Parathyroid adenoma (tissue), 2 donors: ENCODE measurements around the gene STK4.

Experiments used
- H2AFZ ChIP-seq: fragments of 300-600 bp; sonication (generic); one replicate; pipeline ENCODE4 v1.7.0; 2017; ENCODE audit warnings: antibody characterized with exemption, mild to moderate bottlenecking
- H3K27ac ChIP-seq: fragments of 300-600 bp; sonication (generic); one replicate; pipeline ENCODE4 v1.7.0; 2017
- H3K27me3 ChIP-seq: fragments of 300-600 bp; sonication (generic); one replicate; pipeline ENCODE4 v1.7.0; 2017; ENCODE audit warnings: low read length; ENCODE audit not compliant: control insufficient read depth, insufficient read depth
- H3K36me3 ChIP-seq: fragments of 300-600 bp; sonication (generic); one replicate; pipeline ENCODE4 v1.7.0; 2017; ENCODE audit warnings: low read length; ENCODE audit not compliant: control insufficient read depth, insufficient read depth
- H3K4me1 ChIP-seq: fragments of 300-600 bp; sonication (generic); one replicate; pipeline ENCODE4 v1.7.0; 2017; ENCODE audit warnings: control low read depth
- H3K4me2 ChIP-seq: fragments of 300-600 bp; sonication (generic); one replicate; pipeline ENCODE4 v1.7.0; 2017; ENCODE audit warnings: low read length
- H3K4me3 ChIP-seq: fragments of 300-600 bp; sonication (generic); one replicate; pipeline ENCODE4 v1.7.0; 2017; ENCODE audit warnings: low read depth, low read length
- H3K79me2 ChIP-seq: fragments of 300-600 bp; sonication (generic); one replicate; pipeline ENCODE4 v1.7.0; 2017; ENCODE audit warnings: control low read depth
- H3K9ac ChIP-seq: fragments of 300-600 bp; sonication (generic); one replicate; pipeline ENCODE4 v1.7.0; 2017; ENCODE audit warnings: mild to moderate bottlenecking
- H3K9me3 ChIP-seq: fragments of 300-600 bp; sonication (generic); one replicate; pipeline ENCODE4 v1.7.0; 2017; ENCODE audit warnings: low read length; ENCODE audit not compliant: control insufficient read depth
- CTCF ChIP-seq: fragments of 300-600 bp; sonication (generic); IDR thresholded peaks from one replicate; pipeline ENCODE4 v1.7.0; 2017; ENCODE audit warnings: antibody characterized with exemption, mild to moderate bottlenecking
- donor health status: primary hyperparathyroidism.

The STK4 gene

DNA sequence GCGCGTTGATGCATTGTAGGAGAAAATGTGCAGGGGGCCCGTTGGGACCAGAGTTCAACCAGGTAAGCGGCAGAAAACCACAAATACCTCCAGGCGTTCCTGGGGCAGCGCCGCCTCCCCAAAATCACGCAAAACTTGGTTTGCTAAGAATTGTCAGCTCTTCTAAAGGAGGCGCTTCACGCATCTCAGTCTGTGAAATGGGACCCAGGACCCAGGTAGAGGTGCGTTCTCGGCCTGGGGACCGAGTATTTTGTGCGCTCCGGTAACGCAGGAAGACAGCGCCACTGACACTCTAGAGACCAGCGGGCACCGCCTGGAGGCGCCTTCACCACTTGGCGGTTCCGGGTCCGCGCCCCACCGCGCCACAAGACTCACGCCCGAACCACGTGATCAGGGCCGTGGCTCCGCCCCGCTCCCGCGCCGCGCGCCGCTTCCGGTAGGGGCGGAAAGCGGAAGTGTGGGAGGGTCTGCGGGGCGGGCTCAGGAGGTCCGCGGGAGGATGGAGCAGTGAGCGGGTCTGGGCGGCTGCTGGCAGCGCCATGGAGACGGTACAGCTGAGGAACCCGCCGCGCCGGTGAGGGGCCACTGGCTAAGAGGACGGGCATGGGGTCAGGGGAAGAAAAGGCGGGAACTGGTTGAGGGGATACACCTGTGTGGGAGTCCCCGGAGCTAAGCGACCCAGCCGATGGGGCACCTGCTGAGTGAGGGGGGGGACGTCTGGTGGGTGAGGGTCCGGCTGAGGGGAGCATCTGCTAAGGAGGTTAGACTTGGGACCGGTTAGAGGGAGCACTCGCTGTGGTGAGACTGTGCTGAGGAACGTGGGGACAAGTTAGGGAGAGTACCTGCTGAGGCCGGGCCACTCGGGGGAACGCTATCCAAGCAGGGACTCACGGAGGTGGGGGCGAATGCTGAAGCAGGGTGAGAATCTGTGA is at the start of gene STK4:
TSS of gene STK4 (plus strand) at position 483 of the 932 bp plus-strand sequence. CDS start at position 540, 57 bp downstream.
- TF ChIP-seq CTCF = peak; percentile 56
- Histone ChIP-seq H3K4me2 (peak within 1 kb of the TSS; percentile 92), H3K4me3 (peak within 1 kb of the TSS; percentile 91), H3K27ac (peak within 1 kb of the TSS; percentile 30), H3K9me3 (no peaks in the 10 kb centered on the region), H3K27me3 (no peaks in the 10 kb centered on the region), H3K9ac (peak within 1 kb of the TSS; percentile 25), H2AFZ (peak within 1 kb of the TSS; percentile 79), H3K79me2 (no peaks in the 10 kb centered on the region), H3K4me1 (peaks cover 6% of the 10 kb centered on the region), H3K36me3 (no peaks in the 10 kb centered on the region)

DNA sequence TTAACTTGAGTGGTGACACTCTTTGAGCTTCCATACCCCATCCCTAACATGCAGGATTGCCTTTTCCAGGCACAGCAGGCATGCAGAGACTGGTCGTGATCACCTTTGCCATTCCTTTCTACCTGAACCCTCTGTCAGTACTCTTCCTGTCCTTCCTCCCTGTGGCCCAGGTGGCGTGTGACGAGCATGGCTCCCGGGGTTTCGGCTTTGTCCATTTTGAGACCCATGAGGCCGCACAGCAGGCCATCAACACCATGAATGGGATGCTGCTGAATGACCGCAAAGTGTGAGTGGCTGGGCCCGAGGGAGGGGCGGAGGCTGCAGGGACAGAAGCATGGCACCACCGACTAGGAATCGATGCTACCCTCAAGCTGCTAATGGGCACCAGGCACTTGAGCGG is 49.7 kb upstream of the STK4 start:
- Histone ChIP-seq H3K79me2 (no peaks in the 10 kb centered on the region), H3K4me1 (no peaks in the 10 kb centered on the region), H3K27me3 (no peaks in the 10 kb centered on the region), H3K36me3 (no peaks in the 10 kb centered on the region), H3K27ac (no peak overlapping the region), H3K4me3 (no peak overlapping the region), H3K9me3 (no peaks in the 10 kb centered on the region), H2AFZ (no peak overlapping the region), H3K4me2 (no peak overlapping the region), H3K9ac (no peak overlapping the region)
- no peak for TF ChIP-seq CTCF

DNA sequence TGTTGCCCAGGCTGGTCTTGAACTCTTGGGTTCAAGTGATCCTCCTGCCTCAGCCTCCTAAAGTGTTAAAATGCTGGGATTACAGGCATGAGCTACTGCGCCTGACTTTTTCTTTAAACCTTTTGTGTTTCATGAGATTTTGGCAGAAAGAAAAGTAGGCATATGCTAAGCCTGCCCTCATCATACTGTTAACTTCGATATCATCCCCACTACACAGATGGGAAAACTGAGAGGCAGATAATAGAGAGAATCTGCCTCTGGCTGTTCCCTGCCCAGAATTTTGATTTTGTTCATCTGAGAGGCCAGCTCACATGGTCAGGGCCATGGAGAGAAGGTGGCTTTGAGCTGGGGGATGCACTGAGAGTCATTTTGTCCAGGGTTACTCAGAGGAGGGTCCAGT is 48.9 kb upstream of the STK4 start:
- Histone ChIP-seq H3K27me3 (no peaks in the 10 kb centered on the region), H3K36me3 (no peaks in the 10 kb centered on the region), H3K4me2 (no peak overlapping the region), H3K79me2 (no peaks in the 10 kb centered on the region), H3K4me3 (no peak overlapping the region), H2AFZ (no peak overlapping the region), H3K27ac (no peak overlapping the region), H3K4me1 (no peaks in the 10 kb centered on the region), H3K9me3 (no peaks in the 10 kb centered on the region), H3K9ac (no peak overlapping the region)
- no peak for TF ChIP-seq CTCF

- H3K9me3 ChIP-seq = no peaks in the 10 kb centered on the region
- no peaks in the 10 kb centered on the region for H3K36me3 ChIP-seq
- no peak overlapping the region for H3K4me2 ChIP-seq
- no peaks in the 10 kb centered on the region for H3K27me3 ChIP-seq
- H3K9ac ChIP-seq = no peak overlapping the region
- H3K79me2 ChIP-seq = no peaks in the 10 kb centered on the region
- TF ChIP-seq CTCF = no peak
- no peaks in the 10 kb centered on the region for H3K4me1 ChIP-seq
- no peak overlapping the region for H3K4me3 ChIP-seq
- no peak overlapping the region for H2AFZ ChIP-seq
- H3K27ac ChIP-seq = no peak overlapping the region
Observed at GRCh38 chr20:44918342-44918741, 48.0 kb upstream of the STK4 start.

GRCh38 chr20:44918761-44919160 is 47.6 kb upstream of the STK4 start:
- H3K4me2 ChIP-seq = no peak overlapping the region
- H3K4me3 ChIP-seq = no peak overlapping the region
- H3K4me1 ChIP-seq = no peaks in the 10 kb centered on the region
- no peaks in the 10 kb centered on the region for H3K36me3 ChIP-seq
- no peaks in the 10 kb centered on the region for H3K9me3 ChIP-seq
- H3K9ac ChIP-seq = no peak overlapping the region
- no peak overlapping the region for H3K27ac ChIP-seq
- TF ChIP-seq CTCF = no peak
- no peaks in the 10 kb centered on the region for H3K27me3 ChIP-seq
- H3K79me2 ChIP-seq = no peaks in the 10 kb centered on the region
- H2AFZ ChIP-seq = no peak overlapping the region
